Mucosa of descending colon (tissue), 3 donors: ENCODE measurements around the gene CCL19. TPM values are rescaled to one million over a fixed set of nuclear protein-coding genes. Genes with fewer than 3 reads are reported as not detected.

ENCODE experiments used
- ATAC-seq: fragments of 200-7000 bp; cut with Tn5 transposase; one replicate; pipeline ENCODE4 v1.9.1; 2020; ENCODE audit warnings: mild to moderate bottlenecking, moderate library complexity
- DNase-seq, 3 donors: peaks; one replicate each; pipeline ENCODE4 v3.0.0-alpha.2; 2020
- H3K36me3 ChIP-seq: fragments of 200-600 bp; one replicate; pipeline ENCODE4 v1.8.0; 2021; ENCODE audit warnings: low read depth, mild to moderate bottlenecking
- H3K4me1 ChIP-seq: fragments of 200-600 bp; one replicate; pipeline ENCODE4 v1.8.0; 2021; ENCODE audit warnings: low read depth, mild to moderate bottlenecking
- H3K4me3 ChIP-seq: fragments of 200-600 bp; one replicate; pipeline ENCODE4 v1.8.0; 2021; ENCODE audit warnings: mild to moderate bottlenecking
- H3K9me3 ChIP-seq: fragments of 200-600 bp; one replicate; pipeline ENCODE4 v1.8.0; 2021; ENCODE audit warnings: mild to moderate bottlenecking
- intact Hi-C, 2 donors: fragments of 100-400 bp; cut with DNase I in 1 of 2; cut with micrococcal nuclease in 1 of 2; formaldehyde crosslinking; loops; one replicate each; pipeline versions ENCODE4 v1.11.0 to v1.11.1; 2022; cut with DNase I, micrococcal nuclease
- total RNA-seq, 3 donors: library from RNA; stranded (reverse); fragmentation: NEBNext Ultra II Directional in 2 of 3; extraction: Animal tissue kit (Norgen Biotek cat#: 25700) in 2 of 3; gene quantifications; one replicate each; pipeline versions ENCODE4 v1.2.1 to v1.2.4, GENCODE V29; 2021 to 2023
- TF ChIP-seq, protein P1 (sequence below): fragments of 200-600 bp; IDR thresholded peaks from one replicate; pipeline ENCODE4 v1.8.0; 2022; ENCODE audit warnings: antibody characterized with exemption, mild to moderate bottlenecking
- donor health status: DM: no; HTN: no; CAD: no; lungs with moderate emphysema.
- donor health status: DM: no; HTN: no; CAD: no.
- donor health status: DM: no; HTN: yes; CAD: no.

CCL19 gene
- total RNA-seq, 3 donors from 2014 or later = 1.3 to 8.7 (median 1.6) TPM

DNA sequence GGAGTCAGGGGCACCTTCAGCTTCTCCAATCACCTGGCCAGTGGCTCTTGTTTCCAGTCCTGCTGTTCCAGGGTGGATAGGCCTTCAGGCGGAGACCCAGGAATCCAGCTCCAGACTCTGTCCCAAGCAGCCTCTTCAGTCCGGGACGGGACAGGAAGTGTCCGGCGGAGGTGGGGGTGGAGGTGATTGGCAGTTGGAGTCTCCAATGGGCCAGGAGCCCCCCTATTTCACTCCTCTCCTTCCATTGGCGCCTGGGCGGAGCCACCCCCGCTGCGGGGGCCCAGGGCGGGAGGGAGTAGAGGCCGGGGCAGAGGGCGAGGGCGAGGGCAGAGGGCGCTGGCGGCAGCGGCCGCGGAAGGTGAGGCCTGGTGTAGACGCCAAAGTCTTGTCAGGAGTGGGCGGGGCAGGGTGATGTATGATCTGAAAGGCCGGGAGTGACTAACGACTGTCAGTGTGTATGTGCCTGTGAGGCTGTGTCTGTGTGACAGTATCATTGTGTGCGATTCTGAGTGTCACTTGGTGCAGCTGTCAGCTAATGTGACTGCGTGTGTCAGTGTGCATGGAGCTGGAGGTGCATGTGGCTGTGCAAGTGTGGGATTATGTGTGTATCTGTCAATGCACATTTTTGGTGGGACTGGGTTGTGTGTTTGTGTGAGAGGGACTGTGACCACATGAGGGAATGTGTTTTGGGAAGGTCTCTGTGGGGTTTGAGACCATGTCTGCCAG is 39.0 kb downstream of the CCL19 start, which contains the start of gene IL11RA:
Gene IL11RA, plus strand, starts transcription at position 310 of the 726 bp plus-strand sequence. CDS start 3,033 bp downstream, outside the sequence.
- TF ChIP-seq, protein P1, sequence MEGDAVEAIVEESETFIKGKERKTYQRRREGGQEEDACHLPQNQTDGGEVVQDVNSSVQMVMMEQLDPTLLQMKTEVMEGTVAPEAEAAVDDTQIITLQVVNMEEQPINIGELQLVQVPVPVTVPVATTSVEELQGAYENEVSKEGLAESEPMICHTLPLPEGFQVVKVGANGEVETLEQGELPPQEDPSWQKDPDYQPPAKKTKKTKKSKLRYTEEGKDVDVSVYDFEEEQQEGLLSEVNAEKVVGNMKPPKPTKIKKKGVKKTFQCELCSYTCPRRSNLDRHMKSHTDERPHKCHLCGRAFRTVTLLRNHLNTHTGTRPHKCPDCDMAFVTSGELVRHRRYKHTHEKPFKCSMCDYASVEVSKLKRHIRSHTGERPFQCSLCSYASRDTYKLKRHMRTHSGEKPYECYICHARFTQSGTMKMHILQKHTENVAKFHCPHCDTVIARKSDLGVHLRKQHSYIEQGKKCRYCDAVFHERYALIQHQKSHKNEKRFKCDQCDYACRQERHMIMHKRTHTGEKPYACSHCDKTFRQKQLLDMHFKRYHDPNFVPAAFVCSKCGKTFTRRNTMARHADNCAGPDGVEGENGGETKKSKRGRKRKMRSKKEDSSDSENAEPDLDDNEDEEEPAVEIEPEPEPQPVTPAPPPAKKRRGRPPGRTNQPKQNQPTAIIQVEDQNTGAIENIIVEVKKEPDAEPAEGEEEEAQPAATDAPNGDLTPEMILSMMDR = no peak
- ATAC-seq = peak; percentile 92
- Histone ChIP-seq H3K4me3 (peak within 1 kb of the TSS; percentile 3), H3K36me3 (no peaks in the 10 kb centered on the region), H3K4me1 (peaks cover 29% of the 10 kb centered on the region), H3K9me3 (no peaks in the 10 kb centered on the region)
- peak; percentile 91 to 92 (median 92) for DNase-seq
- intact Hi-C loops = no loop called here

GRCh38 chr9:34651321-34651720 is 39.8 kb downstream of the CCL19 start:
- ATAC-seq (peak; percentile 0), DNase-seq (peak in 2 of 3 donors; percentile 49 to 59)
- Histone ChIP-seq H3K4me1 (peaks cover 29% of the 10 kb centered on the region), H3K4me3 (no peak overlapping the region), H3K9me3 (no peaks in the 10 kb centered on the region), H3K36me3 (no peaks in the 10 kb centered on the region)
- intact Hi-C loops = no loop called here
- TF ChIP-seq, protein P1 = no peak

- DNase-seq = peak in 1 of 3 donors; percentile 41
- intact Hi-C loops = no loop called here
- TF ChIP-seq, protein P1 = no peak
Observed at GRCh38 chr9:34650816-34651215, 40.3 kb downstream of the CCL19 start.

GRCh38 chr9:34648673-34649072 is 42.4 kb downstream of the CCL19 start:
- no peak overlapping the region for H3K4me3 ChIP-seq
- H3K4me1 ChIP-seq = peaks cover 30% of the 10 kb centered on the region

More at GRCh38 chr9:34650816-34651215, 40.3 kb downstream of the CCL19 start:
- Histone ChIP-seq H3K4me3 (no peak overlapping the region), H3K36me3 (no peaks in the 10 kb centered on the region), H3K9me3 (no peaks in the 10 kb centered on the region), H3K4me1 (peaks cover 33% of the 10 kb centered on the region)
- ATAC-seq = no peak

GRCh38 chr9:34647651-34648050 is 43.4 kb downstream of the CCL19 start:
- DNase-seq = peak in 2 of 3 donors; percentile 42 to 53

More at GRCh38 chr9:34648673-34649072, 42.4 kb downstream of the CCL19 start:
- Histone ChIP-seq H3K9me3 (no peaks in the 10 kb centered on the region), H3K36me3 (no peaks in the 10 kb centered on the region)
- intact Hi-C loops = no loop called here
- TF ChIP-seq, protein P1 = no peak
- ATAC-seq = no peak
- no peak for DNase-seq

More at GRCh38 chr9:34647651-34648050, 43.4 kb downstream of the CCL19 start:
- H3K36me3 ChIP-seq = no peaks in the 10 kb centered on the region
- no peak overlapping the region for H3K4me3 ChIP-seq
- H3K9me3 ChIP-seq = no peaks in the 10 kb centered on the region
- TF ChIP-seq, protein P1 = no peak
- intact Hi-C loops = no loop called here
- peaks cover 24% of the 10 kb centered on the region for H3K4me1 ChIP-seq
- ATAC-seq = no peak
